GM11168 (cell line): Measurements from ENCODE around the gene TGFBRAP1.

Source experiments
- in situ Hi-C: fragments of 300-500 bp; cut with MboI; formaldehyde crosslinking; loops from one replicate; pipeline ENCODE4 v1.12.0; 2022; ENCODE audit warnings: low sequenced_read_pairs; ENCODE audit not compliant: unreplicated experiment

Gene TGFBRAP1

DNA sequence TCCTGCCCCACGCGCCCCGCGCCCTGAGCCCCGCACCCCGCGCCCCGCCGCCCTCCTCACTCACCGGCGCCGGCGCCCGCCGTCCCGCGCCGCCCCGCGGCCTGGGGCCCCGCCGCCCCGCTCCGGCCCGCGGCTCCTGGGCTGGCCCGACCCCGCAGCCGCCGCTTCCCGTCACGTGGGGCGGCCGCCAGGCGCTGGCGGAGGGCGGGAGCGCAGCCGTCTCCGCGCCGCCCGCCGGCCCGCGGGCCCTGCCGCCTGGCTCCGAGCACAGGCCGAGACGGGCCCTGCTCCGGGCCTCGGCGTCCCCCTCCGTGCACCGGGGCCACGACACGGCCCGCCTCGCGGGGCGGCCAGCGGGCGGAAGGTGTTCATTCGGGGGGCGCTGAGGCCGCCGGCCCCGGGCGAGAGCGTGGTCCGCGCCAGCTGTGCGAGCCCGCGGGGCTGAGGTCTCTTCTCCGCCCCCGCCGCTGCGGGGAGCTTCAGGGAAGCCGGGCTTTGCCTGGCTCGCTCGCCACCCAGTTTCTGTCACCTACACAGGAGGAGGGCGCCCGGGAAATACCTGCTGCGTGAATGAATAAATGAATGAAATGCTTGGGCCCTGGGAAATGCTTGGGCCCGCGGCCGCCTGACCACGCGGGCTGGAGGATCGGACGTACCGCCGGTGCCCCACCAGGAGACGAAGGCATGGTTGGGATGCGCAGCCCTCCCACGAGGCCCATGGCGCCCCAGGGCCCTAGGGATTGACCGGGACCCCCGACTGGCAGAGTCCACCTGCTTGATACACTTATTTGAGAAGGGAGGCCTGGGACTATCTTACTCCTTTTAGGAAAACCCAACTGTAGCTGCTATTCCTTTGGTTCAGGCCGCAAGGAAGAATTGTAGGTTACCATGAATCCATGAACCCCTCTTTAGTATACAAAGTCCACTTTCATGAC lies at the start of gene TGFBRAP1:
Gene TGFBRAP1 (minus strand): TSS at position 175 of the 935 bp plus-strand sequence. CDS start 21,434 bp downstream, outside the sequence.
- in situ Hi-C loops, result no loop called here

GRCh38 chr2:105378921-105379383 lies 49.4 kb upstream of the TGFBRAP1 start:
- in situ Hi-C loops, result no loop called here

DNA sequence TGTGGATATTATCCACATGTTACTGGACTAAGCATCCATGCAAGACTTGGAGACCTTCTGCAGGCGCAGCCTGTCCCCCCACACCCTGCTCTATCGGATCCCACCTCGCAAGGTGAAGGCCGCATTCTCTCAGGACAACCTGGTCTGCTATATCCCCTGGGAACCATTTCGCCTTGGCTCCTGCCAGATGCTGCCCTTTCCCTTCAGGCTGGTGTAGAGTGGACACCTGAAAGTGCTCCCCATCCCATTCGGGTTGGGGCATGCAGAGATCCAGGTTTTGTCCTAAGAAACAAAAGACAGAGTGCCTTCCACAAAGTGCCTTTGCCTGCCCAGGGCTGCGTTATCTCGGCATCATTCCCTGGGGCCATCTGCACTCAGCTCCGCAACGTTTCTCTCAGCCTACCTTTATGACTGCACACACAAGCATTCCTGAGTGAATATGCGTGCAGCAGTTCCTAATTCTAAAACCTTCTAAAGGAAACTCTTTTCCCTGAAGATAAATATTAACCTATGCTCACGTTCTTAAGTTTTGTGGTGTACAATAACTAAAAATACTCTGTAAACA lies 48.8 kb upstream of the TGFBRAP1 start:
- in situ Hi-C loops, result no loop called here

DNA sequence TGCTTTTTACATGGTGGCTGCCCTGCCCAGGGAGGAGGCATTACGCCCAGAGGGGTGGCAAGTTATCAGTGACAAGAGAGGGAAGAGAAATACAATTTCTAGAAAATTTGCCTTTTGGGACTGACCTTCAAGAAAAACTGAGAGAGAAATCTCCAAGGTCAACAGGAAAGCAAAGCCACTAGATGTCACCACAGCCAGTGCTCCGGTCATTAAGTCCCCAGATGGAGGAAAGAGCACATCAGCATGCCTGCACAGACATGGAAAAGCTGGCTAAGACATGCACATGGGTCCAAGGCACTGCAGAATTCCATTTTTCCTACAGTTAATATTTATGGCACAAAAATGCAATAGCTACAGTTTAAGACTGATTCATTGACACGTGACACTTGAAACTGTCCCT lies 48.3 kb upstream of the TGFBRAP1 start:
- in situ Hi-C loops, result no loop called here

DNA sequence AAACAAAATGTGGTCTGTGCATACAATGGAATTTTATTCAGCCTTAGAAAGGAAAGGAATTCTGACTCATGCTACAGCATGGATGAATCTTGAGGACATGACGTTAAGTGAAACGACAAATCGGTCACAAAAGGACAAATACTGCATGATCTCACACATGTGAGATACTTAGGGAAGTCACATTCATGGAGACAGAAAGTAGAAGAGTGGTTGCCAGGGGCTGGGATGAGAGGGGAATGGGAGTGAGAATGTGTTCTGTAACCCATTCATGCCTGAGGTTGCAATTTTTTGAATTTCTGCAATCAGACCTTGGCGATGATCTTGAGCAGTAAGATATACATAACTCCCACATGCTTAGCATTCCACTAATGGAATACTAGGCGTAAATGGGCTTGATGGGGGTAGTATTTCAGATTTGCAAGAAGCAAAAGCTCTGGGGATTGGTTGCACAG lies 47.3 kb upstream of the TGFBRAP1 start:
- in situ Hi-C loops, result no loop called here

DNA sequence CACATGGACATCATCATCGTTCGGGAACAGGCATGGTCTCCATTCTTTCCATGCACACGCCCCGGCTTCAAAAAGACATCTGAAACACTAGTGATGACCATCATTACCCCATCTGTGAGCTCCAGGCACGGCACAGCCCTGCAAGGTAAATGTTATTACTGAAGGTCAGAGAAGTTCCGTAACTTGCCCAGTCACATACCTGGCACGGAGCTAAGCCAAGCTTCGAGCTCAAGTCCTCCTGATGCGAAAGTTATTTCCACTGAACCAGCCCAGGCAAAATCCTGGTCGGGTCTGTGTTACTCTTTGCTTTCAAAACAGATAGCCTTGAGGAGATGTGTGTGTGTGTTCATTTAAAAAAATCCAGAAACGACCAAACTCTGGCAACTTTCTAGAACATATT lies 46.5 kb upstream of the TGFBRAP1 start:
- in situ Hi-C loops, result no loop called here

GRCh38 chr2:105375001-105375561 lies 45.5 kb upstream of the TGFBRAP1 start:
- in situ Hi-C loops, result no loop called here

- in situ Hi-C loops, result loop anchor here (5.0 kb wide), 1 partner anchor 158 kb away; no protein-coding TSS in a partner anchor
These were observed 44.4 kb upstream of the TGFBRAP1 start for GRCh38 chr2:105373895-105374401.

DNA sequence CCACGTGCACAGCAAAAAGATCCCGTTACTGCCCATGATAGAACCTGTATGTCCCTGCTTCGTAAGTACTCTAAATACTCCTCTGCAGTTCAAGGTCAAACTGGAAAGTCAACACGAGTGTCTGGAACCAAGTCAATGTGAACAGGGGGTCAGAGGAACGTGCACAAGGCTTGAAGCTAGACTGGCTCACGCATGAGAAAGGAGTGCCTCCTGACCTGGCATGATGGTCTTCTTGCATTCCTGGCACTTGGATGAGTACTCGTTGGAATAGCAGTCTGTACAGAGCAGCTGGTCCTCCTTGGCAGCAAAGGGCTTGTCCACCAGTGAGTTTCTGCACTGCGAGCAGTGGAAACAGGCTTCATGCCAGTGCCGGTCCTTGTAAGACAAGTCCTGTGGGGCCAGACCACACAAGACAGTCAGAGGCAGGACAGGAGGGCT lies 43.8 kb upstream of the TGFBRAP1 start:
- in situ Hi-C loops, result loop anchor here (5.0 kb wide), 1 partner anchor 159 kb away; no protein-coding TSS in a partner anchor

GRCh38 chr2:105371810-105372209 lies 42.3 kb upstream of the TGFBRAP1 start:
- in situ Hi-C loops, result loop anchor here (5.0 kb wide), 1 partner anchor 160 kb away; no protein-coding TSS in a partner anchor

DNA sequence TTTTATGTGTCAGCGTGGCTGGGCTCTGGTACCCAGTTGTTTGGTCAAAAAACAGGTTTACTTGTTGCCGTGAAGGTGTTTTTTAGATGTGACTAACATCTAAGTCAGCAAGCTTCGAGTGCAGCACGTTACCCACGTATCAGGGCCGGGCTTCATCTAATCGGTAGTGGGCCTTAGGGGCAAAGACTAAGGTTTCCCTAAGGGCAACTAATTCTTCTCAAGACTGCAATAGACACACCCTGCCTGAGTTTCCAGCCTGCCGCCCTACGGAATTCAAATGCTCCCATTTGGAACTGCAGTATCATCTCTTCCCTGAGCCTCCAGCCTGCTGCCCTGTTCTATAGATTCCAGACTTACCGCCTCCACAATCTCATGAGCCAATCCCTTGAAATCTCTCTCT lies 41.6 kb upstream of the TGFBRAP1 start:
- in situ Hi-C loops, result loop anchor here (5.0 kb wide), 1 partner anchor 161 kb away; no protein-coding TSS in a partner anchor

DNA sequence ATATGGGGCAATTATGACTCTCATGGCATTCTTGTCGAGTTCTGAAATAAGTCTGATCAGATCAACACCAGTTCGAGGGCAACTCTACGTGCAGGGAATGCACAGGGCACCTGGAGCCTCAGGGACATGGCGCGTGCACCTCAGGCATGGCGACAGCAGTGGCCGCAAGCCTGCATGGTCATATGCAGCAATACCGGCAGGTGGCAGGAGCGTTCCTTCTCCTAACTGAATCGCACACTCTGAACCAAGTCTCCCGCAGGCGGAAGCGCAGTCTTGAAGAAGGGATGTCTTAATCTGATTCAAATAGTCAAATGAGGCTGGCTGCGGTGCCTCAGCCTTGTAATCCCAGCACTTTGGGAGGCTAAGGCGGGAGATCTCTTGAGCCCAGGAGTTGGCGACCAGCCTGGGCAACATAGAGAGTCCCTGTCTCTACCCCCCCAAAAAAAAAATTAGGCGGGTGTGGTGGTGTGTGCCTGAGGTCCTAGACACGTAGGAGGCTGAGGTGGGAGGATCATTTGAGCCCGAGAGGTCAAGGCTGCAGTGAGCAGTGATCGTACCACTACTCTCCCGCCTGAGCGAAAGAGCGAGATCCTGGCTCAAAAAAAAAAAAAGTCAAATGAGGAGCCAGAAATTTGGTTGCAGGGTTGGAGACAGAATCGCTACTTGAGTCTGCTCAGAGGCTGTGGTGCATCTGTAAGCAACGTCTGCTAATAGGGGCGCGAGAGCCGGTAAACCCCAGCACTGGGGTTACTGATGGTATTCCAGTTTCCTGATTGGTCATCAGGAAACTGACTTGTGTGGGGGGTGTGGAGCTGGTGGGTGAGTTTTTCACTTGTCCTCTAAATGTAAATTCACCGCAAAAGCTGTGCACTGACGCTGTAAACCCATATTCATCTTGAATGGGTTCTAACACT lies 40.5 kb upstream of the TGFBRAP1 start:
- in situ Hi-C loops, result loop anchor here (5.0 kb wide), 1 partner anchor 162 kb away; no protein-coding TSS in a partner anchor

DNA sequence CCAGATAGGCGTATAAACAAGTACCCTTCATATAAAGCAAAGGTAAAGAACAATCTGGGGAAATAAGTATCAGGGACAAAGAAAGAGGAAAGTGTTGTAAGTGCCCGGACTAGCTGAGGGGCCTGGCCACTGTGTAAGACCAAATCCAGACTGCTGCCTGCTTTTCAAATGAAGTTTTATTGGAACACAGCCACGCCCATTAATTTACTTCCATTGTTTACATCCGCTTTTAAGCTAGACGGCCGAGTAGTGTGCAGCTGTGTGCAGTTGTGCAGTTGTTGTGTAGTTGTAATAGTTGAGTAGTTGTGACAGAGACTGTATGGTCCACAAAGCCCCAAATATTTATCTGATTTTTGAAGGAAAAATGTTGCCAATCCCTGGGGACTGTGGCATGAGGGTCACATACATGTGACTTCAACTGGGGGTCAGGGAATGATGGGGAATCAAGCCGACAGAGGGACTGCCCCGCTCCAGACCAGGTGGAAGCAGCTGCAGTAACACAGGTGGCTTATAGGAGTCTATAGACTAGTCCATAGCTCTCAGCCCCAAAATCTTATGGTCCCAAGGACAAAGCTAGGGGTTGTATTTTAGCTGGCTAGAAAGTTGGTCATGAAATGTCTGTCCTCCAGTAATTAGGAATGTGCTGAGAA lies 39.3 kb upstream of the TGFBRAP1 start:
- in situ Hi-C loops, result no loop called here

GRCh38 chr2:105365206-105365605 lies 35.7 kb upstream of the TGFBRAP1 start:
- in situ Hi-C loops, result no loop called here

GRCh38 chr2:105364436-105365139 lies 35.1 kb upstream of the TGFBRAP1 start:
- in situ Hi-C loops, result no loop called here

- in situ Hi-C loops, result no loop called here
These were observed 33.5 kb upstream of the TGFBRAP1 start for GRCh38 chr2:105362862-105363591.

DNA sequence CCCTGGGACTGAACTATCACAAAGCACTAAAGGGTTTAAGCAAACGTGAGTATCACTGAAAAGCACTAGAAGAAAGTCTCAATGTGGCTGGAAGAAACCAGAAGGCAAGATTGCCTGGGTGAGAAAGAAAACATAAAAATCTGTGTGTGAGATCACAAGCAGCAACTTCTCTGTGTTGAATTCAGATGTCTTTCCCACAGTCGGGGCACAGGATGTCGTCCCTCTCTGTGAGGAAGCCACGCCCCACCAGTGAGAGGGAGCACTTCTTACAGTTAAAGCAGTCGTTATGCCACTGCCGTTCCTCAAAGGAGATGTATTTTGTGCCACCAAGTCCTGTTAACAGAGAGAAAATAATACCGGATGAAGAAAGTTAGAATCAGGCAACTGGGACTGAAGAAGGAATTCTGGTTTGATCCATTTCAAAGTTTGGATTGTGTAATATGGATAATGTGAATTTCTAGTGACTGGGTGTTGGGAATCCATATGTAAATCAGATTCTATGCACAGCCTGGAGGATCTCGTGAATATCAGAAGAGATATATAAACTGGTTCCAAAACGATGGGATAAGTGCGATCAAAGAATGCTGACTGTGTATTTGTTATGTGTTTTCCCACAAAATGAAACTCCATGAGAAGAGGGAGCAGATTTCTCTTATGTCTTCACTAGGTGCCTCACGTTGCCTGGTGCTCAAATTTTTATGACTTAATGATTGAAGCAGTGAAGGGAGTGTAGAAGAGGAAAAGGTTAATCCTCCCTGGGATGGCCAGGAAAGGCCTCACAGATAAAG lies 31.8 kb upstream of the TGFBRAP1 start:
- in situ Hi-C loops, result no loop called here
